WTC11 (cell line): ENCODE measurements around the gene DPP10. TPM values are rescaled to one million over a fixed set of nuclear protein-coding genes. Genes with fewer than 3 reads are reported as not detected.

ENCODE experiments used
- ATAC-seq: fragments of 200-7000 bp; cut with Tn5 transposase; 2 replicates; pipeline ENCODE4 v1.10.0; 2021; ENCODE audit warnings: mild to moderate bottlenecking, moderate library complexity
- CTCF ChIA-PET: fragments of 300-600 bp; sonication (Branson Sonifier 250); formaldehyde crosslinking; loops from one replicate; lab custom pipeline; 2021; ENCODE audit warnings: antibody characterized with exemption; lab: Charles Lee
- POLR2A ChIA-PET: fragments of 350-600 bp; sonication (Branson Sonifier 250); formaldehyde crosslinking; loops from one replicate; lab custom pipeline; 2021; ENCODE audit warnings: antibody characterized with exemption; lab: Charles Lee
- DNase-seq: peaks from one replicate; pipeline ENCODE4 v3.0.0; 2021; ENCODE audit warnings: low spot score
- H3K27ac Mint-ChIP-seq: 2 replicates; pipeline ENCODE4 v1.8.0; 2021; ENCODE audit warnings: mixed read lengths
- H3K27me3 Mint-ChIP-seq: 2 replicates; pipeline ENCODE4 v1.8.0; 2021; ENCODE audit warnings: low read depth, mild to moderate bottlenecking, moderate library complexity, mixed read lengths
- H3K36me3 Mint-ChIP-seq: 2 replicates; pipeline ENCODE4 v1.8.0; 2021; ENCODE audit warnings: mixed read lengths
- H3K4me1 Mint-ChIP-seq: 2 replicates; pipeline ENCODE4 v1.8.0; 2022; ENCODE audit warnings: mixed read lengths
- H3K4me3 Mint-ChIP-seq: 2 replicates; pipeline ENCODE4 v1.8.0; 2021; ENCODE audit warnings: mild to moderate bottlenecking, moderate library complexity, mixed read lengths
- H3K9me3 Mint-ChIP-seq: 2 replicates; pipeline ENCODE4 v1.8.0; 2021; ENCODE audit warnings: mixed read lengths
- AFF4 ChIP-seq: sonication (generic); formaldehyde crosslinking; IDR thresholded peaks from 2 replicates; pipeline ENCODE4 v1.8.1; 2023; ENCODE audit warnings: mild to moderate bottlenecking, missing genetic modification reagents, borderline replicate concordance
- ATF2 ChIP-seq: sonication (generic); formaldehyde crosslinking; IDR thresholded peaks from 2 replicates; pipeline ENCODE4 v1.8.1; 2022; ENCODE audit warnings: low read depth, missing genetic modification reagents, borderline replicate concordance
- ETV6 ChIP-seq: sonication (generic); formaldehyde crosslinking; IDR thresholded peaks from 2 replicates; pipeline ENCODE4 v1.8.1; 2022; ENCODE audit warnings: mild to moderate bottlenecking, missing genetic modification reagents
- JAZF1 ChIP-seq: fragments of 250-450 bp; sonication (Bioruptor Pico); IDR thresholded peaks from 2 replicates; pipeline ENCODE4 v1.9.0; 2021; ENCODE audit warnings: moderate library complexity, mild to moderate bottlenecking, inconsistent platforms
- NFE2L1 ChIP-seq: sonication (generic); formaldehyde crosslinking; IDR thresholded peaks from 2 replicates; pipeline ENCODE4 v1.8.1; 2023; ENCODE audit warnings: missing genetic modification reagents
- NFYB ChIP-seq: sonication (generic); formaldehyde crosslinking; conservative IDR thresholded peaks from 2 replicates; pipeline ENCODE4 v1.8.0; 2022; ENCODE audit warnings: low read depth, missing genetic modification reagents
- NR3C1 ChIP-seq: sonication (generic); formaldehyde crosslinking; conservative IDR thresholded peaks from 2 replicates; pipeline ENCODE4 v1.8.1; 2023; ENCODE audit warnings: low read depth, mild to moderate bottlenecking, missing genetic modification reagents
- PRDM15 ChIP-seq: sonication (generic); formaldehyde crosslinking; IDR thresholded peaks from 2 replicates; pipeline ENCODE4 v1.8.0; 2022; ENCODE audit warnings: missing genetic modification reagents
- SMAD4 ChIP-seq: sonication (generic); formaldehyde crosslinking; IDR thresholded peaks from 2 replicates; pipeline ENCODE4 v1.8.0; 2022; ENCODE audit warnings: mild to moderate bottlenecking, missing genetic modification reagents
- ZMAT4 ChIP-seq: fragments of 250-450 bp; sonication (Bioruptor Pico); IDR thresholded peaks from 2 replicates; pipeline ENCODE4 v1.9.0; 2021; ENCODE audit warnings: mild to moderate bottlenecking
- ZNF232 ChIP-seq: sonication (generic); formaldehyde crosslinking; IDR thresholded peaks from 2 replicates; pipeline ENCODE4 v1.8.0; 2022; ENCODE audit warnings: mild to moderate bottlenecking, missing genetic modification reagents
- ZNF671 ChIP-seq: fragments of 250-450 bp; sonication (Bioruptor Pico); IDR thresholded peaks from 2 replicates; pipeline ENCODE4 v1.8.0; 2021; ENCODE audit warnings: mild to moderate bottlenecking
- total RNA-seq: library from RNA; stranded (reverse); gene quantifications from 3 replicates; pipeline ENCODE4 v1.2.3, GENCODE V29; 2021
- TF ChIP-seq, protein P1 (sequence below): fragments of 250-450 bp; sonication (Bioruptor Pico); IDR thresholded peaks from 2 replicates; pipeline ENCODE4 v1.9.0; 2021; ENCODE audit warnings: mild to moderate bottlenecking, borderline replicate concordance
- TF ChIP-seq, protein P2 (sequence below): sonication (generic); formaldehyde crosslinking; IDR thresholded peaks from 2 replicates; pipeline ENCODE4 v1.8.0; 2023; ENCODE audit warnings: mild to moderate bottlenecking, missing genetic modification reagents

The DPP10 gene
- total RNA-seq, 1 experiment from 2014 or later = 4.0 TPM

DNA sequence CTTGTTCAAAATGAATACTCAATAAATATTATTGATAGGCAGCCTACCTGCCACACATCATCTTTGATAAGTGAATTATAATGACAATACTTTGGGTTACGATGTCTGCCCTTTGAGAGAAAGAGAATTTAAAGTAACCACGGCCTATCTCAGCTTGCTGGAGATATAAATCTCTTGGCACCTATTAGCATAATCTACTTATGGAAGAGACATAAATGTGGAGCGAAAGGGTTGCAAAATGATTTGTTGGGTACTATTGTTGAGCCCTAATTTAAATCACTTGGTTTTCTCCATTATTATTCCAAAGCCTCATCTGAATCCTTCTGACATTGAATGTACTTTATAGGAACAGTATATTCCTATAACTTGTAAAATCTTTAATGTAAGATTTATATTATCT, 520.1 kb downstream of the DPP10 start (continued):
- TF ChIP-seq, protein P1, sequence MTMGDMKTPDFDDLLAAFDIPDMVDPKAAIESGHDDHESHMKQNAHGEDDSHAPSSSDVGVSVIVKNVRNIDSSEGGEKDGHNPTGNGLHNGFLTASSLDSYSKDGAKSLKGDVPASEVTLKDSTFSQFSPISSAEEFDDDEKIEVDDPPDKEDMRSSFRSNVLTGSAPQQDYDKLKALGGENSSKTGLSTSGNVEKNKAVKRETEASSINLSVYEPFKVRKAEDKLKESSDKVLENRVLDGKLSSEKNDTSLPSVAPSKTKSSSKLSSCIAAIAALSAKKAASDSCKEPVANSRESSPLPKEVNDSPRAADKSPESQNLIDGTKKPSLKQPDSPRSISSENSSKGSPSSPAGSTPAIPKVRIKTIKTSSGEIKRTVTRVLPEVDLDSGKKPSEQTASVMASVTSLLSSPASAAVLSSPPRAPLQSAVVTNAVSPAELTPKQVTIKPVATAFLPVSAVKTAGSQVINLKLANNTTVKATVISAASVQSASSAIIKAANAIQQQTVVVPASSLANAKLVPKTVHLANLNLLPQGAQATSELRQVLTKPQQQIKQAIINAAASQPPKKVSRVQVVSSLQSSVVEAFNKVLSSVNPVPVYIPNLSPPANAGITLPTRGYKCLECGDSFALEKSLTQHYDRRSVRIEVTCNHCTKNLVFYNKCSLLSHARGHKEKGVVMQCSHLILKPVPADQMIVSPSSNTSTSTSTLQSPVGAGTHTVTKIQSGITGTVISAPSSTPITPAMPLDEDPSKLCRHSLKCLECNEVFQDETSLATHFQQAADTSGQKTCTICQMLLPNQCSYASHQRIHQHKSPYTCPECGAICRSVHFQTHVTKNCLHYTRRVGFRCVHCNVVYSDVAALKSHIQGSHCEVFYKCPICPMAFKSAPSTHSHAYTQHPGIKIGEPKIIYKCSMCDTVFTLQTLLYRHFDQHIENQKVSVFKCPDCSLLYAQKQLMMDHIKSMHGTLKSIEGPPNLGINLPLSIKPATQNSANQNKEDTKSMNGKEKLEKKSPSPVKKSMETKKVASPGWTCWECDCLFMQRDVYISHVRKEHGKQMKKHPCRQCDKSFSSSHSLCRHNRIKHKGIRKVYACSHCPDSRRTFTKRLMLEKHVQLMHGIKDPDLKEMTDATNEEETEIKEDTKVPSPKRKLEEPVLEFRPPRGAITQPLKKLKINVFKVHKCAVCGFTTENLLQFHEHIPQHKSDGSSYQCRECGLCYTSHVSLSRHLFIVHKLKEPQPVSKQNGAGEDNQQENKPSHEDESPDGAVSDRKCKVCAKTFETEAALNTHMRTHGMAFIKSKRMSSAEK (CRISPR knock-in tag) = no peak
- no peak for TF ChIP-seq NFE2L1 (CRISPR knock-in tag)
- no peak for TF ChIP-seq ETV6
- TF ChIP-seq SMAD4 = no peak
- no peak for TF ChIP-seq PRDM15 (CRISPR knock-in tag)
- TF ChIP-seq AFF4 (CRISPR knock-in tag) = no peak
- no peak for TF ChIP-seq ZNF671 (CRISPR knock-in tag)
- no peak for TF ChIP-seq NFYB (CRISPR knock-in tag)
- TF ChIP-seq, protein P2, sequence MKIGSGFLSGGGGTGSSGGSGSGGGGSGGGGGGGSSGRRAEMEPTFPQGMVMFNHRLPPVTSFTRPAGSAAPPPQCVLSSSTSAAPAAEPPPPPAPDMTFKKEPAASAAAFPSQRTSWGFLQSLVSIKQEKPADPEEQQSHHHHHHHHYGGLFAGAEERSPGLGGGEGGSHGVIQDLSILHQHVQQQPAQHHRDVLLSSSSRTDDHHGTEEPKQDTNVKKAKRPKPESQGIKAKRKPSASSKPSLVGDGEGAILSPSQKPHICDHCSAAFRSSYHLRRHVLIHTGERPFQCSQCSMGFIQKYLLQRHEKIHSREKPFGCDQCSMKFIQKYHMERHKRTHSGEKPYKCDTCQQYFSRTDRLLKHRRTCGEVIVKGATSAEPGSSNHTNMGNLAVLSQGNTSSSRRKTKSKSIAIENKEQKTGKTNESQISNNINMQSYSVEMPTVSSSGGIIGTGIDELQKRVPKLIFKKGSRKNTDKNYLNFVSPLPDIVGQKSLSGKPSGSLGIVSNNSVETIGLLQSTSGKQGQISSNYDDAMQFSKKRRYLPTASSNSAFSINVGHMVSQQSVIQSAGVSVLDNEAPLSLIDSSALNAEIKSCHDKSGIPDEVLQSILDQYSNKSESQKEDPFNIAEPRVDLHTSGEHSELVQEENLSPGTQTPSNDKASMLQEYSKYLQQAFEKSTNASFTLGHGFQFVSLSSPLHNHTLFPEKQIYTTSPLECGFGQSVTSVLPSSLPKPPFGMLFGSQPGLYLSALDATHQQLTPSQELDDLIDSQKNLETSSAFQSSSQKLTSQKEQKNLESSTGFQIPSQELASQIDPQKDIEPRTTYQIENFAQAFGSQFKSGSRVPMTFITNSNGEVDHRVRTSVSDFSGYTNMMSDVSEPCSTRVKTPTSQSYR (CRISPR knock-in tag) = no peak
- TF ChIP-seq NR3C1 (CRISPR knock-in tag) = no peak

DNA sequence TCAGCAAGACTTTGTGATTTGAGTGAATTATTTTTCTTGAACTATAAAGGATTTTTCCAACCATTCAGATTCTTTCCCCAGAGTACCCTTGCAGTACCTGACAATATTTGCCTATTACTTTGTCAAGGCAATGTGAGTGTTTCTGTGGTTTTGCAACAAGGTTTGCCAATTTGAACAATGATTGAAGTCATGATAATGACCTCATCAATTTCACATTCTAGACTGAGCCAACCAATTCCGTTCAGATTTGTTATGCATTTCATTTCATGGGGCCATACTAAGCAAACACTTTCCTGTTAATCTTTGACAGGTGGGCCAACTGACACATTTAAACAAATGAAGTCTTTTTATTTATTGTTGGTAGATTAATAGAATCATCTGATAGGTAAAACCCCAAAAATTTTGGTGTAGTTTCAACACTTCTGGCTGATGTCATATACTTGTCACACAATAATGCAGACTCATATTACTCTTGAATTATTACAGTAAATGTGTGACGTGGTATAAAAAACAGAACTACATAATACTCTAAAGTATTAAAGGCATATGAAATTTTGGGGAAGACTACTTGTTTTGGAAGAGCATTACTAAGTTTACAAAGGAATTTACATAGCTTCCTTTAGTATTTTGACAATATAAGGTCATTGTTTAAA, 526.4 kb downstream of the DPP10 start:
- ChIA-PET POLR2A (no interaction called here), CTCF (no interaction called here)
- TF ChIP-seq NFE2L1 (CRISPR knock-in tag) (no peak), JAZF1 (no peak), ZNF232 (CRISPR knock-in tag) (no peak), ZMAT4 (no peak), PRDM15 (CRISPR knock-in tag) (no peak), ATF2 (no peak)
- Mint-ChIP-seq H3K36me3 (peaks cover 20% of the 10 kb centered on the region), H3K27ac (no peak overlapping the region), H3K9me3 (peaks cover 40% of the 10 kb centered on the region), H3K27me3 (no peaks in the 10 kb centered on the region; the same call in 1 of the 2 replicates), H3K4me3 (no peak overlapping the region), H3K4me1 (no peaks in the 10 kb centered on the region)
- DNase-seq (no peak), ATAC-seq (no peak)
